Keratinocyte (primary cell): ENCODE data around the gene SRP68. TPM values are rescaled to one million over a fixed set of nuclear protein-coding genes. Genes with fewer than 3 reads are reported as not detected.

Experiments
- DNase-seq: peaks from one replicate; pipeline ENCODE4 v3.0.0-alpha.2; 2011; ENCODE audit warnings: low read depth, missing footprints, low spot score
- FAIRE-seq: peaks from 2 replicates; lab custom pipeline; 2011; peaks lifted over from hg19 to GRCh38; lab: Jason Lieb, UNC
- H2AFZ ChIP-seq: 2 replicates; pipeline ENCODE4 v1.6.0; 2012; ENCODE audit warnings: low read length, control low read depth, inconsistent platforms; ENCODE audit not compliant: control insufficient read depth
- H3K27ac ChIP-seq: 2 replicates; pipeline ENCODE4 v1.5.1; 2011; ENCODE audit warnings: low read length; ENCODE audit not compliant: control insufficient read depth, insufficient read depth
- H3K27me3 ChIP-seq: 3 replicates; pipeline ENCODE4 v1.6.0; 2011; ENCODE audit warnings: low read length; ENCODE audit not compliant: control insufficient read depth, insufficient read depth; ENCODE audit errors: extremely low read depth
- H3K36me3 ChIP-seq, 2 experiments: 2 replicates in 1 of 2; 3 replicates in 1 of 2; pipeline ENCODE4 v1.5.1; 2011; ENCODE audit warnings: low read length in 2 of 2, mild to moderate bottlenecking in 1 of 2; ENCODE audit not compliant: control insufficient read depth in 2 of 2, insufficient read depth in 2 of 2; ENCODE audit errors: extremely low read depth in 1 of 2
- H3K4me1 ChIP-seq: 3 replicates; pipeline ENCODE4 v1.5.1; 2011; ENCODE audit warnings: low read length; ENCODE audit not compliant: control insufficient read depth, insufficient read depth; ENCODE audit errors: extremely low read depth
- H3K4me2 ChIP-seq: 3 replicates; pipeline ENCODE4 v1.6.0; 2011; ENCODE audit warnings: low read depth, low read length; ENCODE audit not compliant: control insufficient read depth, insufficient read depth; ENCODE audit errors: extremely low read depth
- H3K4me3 ChIP-seq, 3 experiments: fragments of 200-600 bp in 1 of 3; sonication (generic) in 1 of 3; 2 replicates in 2 of 3; 3 replicates in 1 of 3; pipeline ENCODE4 v1.5.1; 2011 to 2016; ENCODE audit warnings: low read length in 3 of 3, mild to moderate bottlenecking in 3 of 3, control low read depth in 2 of 3, inconsistent platforms in 1 of 3, low read depth in 1 of 3, mixed read lengths in 1 of 3, mixed run types in 1 of 3, moderate library complexity in 1 of 3; ENCODE audit not compliant: control insufficient read depth in 2 of 3, insufficient read depth in 2 of 3; ENCODE audit errors: extremely low read depth in 1 of 3
- H3K79me2 ChIP-seq: 2 replicates; pipeline ENCODE4 v1.6.0; 2012; ENCODE audit warnings: low read length; ENCODE audit not compliant: control insufficient read depth, insufficient read depth
- H3K9ac ChIP-seq: 3 replicates; pipeline ENCODE4 v1.6.0; 2011; ENCODE audit warnings: low read length; ENCODE audit not compliant: control insufficient read depth, insufficient read depth; ENCODE audit errors: extremely low read depth
- H3K9me1 ChIP-seq: 3 replicates; pipeline ENCODE4 v1.6.0; 2011; ENCODE audit warnings: low read length; ENCODE audit not compliant: control insufficient read depth, insufficient read depth; ENCODE audit errors: extremely low read depth
- H3K9me3 ChIP-seq: 2 replicates; pipeline ENCODE4 v1.5.1; 2012; ENCODE audit warnings: low read depth, low read length; ENCODE audit not compliant: control insufficient read depth
- H4K20me1 ChIP-seq: 3 replicates; pipeline ENCODE4 v1.6.0; 2011; ENCODE audit warnings: low read length; ENCODE audit not compliant: control insufficient read depth, insufficient read depth; ENCODE audit errors: extremely low read depth
- EZH2 ChIP-seq: IDR thresholded peaks from one replicate; pipeline ENCODE4 v1.6.1; 2012; ENCODE audit warnings: inconsistent platforms, mild to moderate bottlenecking, low read length, moderate library complexity
- dilution Hi-C: fragments of 300-500 bp; cut with MboI; formaldehyde crosslinking; loops from one replicate; pipeline ENCODE4 v1.7.0; 2020; ENCODE audit warnings: low sequenced_read_pairs; ENCODE audit not compliant: extremely low pct_ligation_motif_present
- polyA plus RNA-seq, 5 experiments: library from polyadenylated mRNA; depleted of rRNA in 3 of 5; stranded (reverse) in 3 of 5; stranded (forward) in 1 of 5; unstranded in 1 of 5; fragments of >200 nt; gene quantifications; 1 replicate in 1 of 5; 2 replicates in 3 of 5; 3 replicates in 1 of 5; pipeline versions ENCODE4 v1.2.1 to v1.2.3, GENCODE V29; 2011 to 2012; ENCODE audit warnings: missing spikeins in 2 of 5, low read depth in 1 of 5, low replicate concordance in 1 of 5
- TF ChIP-seq, protein P1 (sequence below), 3 experiments: IDR thresholded peaks in 1 of 3; conservative IDR thresholded peaks in 1 of 3; optimal IDR thresholded peaks in 1 of 3; 2 replicates in 2 of 3; 3 replicates in 1 of 3; pipeline versions ENCODE3 to v1.5.1; 2011; ENCODE audit warnings: low read length in 3 of 3, mild to moderate bottlenecking in 3 of 3, moderate library complexity in 2 of 3, control low read depth in 1 of 3, inconsistent platforms in 1 of 3; ENCODE audit not compliant: insufficient read depth in 2 of 3; ENCODE audit errors: extremely low read depth in 1 of 3

Gene SRP68
- polyA plus RNA-seq, 1 donor (not counting 4 experiments of a cell fraction or from before 2014, with no cell fraction given), result 81.3 TPM

DNA sequence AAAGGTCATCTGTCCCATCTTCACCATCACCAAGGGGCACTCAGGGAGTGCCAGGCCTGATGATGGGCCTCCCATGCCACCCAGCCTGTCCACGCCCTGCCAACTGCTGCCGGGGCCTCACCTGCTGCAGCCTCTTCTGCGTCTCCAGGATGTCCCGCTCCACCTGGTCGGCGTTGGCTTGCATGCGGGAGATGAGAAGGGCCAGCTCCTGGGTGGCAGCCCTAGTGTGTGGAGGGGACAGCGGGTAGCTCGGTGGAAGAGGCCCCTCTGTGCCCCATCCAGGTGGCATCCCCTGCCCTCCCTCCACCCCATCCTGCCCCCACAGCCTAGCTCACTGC is 48.4 kb downstream of the SRP68 start:
- Histone ChIP-seq H3K4me1 (peaks cover 21% of the 10 kb centered on the region), H3K36me3 (peaks cover 9 to 17% of the 10 kb centered on the region in 2 experiments), H3K9me3 (no peaks in the 10 kb centered on the region), H3K9ac (no peak overlapping the region), H3K27me3 (no peaks in the 10 kb centered on the region), H3K4me2 (no peak overlapping the region), H3K27ac (no peak overlapping the region), H3K4me3 (no peak overlapping the region), H2AFZ (no peak overlapping the region), H4K20me1 (peaks cover 7% of the 10 kb centered on the region), H3K79me2 (peaks cover 11% of the 10 kb centered on the region), H3K9me1 (no peaks in the 10 kb centered on the region)
- DNase-seq (no peak), FAIRE-seq (no peak)
- dilution Hi-C loops, result no loop called here
- no peak for TF ChIP-seq EZH2
- TF ChIP-seq, protein P1, sequence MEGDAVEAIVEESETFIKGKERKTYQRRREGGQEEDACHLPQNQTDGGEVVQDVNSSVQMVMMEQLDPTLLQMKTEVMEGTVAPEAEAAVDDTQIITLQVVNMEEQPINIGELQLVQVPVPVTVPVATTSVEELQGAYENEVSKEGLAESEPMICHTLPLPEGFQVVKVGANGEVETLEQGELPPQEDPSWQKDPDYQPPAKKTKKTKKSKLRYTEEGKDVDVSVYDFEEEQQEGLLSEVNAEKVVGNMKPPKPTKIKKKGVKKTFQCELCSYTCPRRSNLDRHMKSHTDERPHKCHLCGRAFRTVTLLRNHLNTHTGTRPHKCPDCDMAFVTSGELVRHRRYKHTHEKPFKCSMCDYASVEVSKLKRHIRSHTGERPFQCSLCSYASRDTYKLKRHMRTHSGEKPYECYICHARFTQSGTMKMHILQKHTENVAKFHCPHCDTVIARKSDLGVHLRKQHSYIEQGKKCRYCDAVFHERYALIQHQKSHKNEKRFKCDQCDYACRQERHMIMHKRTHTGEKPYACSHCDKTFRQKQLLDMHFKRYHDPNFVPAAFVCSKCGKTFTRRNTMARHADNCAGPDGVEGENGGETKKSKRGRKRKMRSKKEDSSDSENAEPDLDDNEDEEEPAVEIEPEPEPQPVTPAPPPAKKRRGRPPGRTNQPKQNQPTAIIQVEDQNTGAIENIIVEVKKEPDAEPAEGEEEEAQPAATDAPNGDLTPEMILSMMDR (optimal IDR thresholded peaks at IDR 0.05 in 1 of 3, IDR thresholded peaks at IDR 0.05 in 1 of 3, conservative IDR thresholded peaks at IDR 0.05 in 1 of 3; ENCODE audit: extremely low read depth in 1 of 3, insufficient read depth in 2 of 3, low read length in 3 of 3), result no peak

DNA sequence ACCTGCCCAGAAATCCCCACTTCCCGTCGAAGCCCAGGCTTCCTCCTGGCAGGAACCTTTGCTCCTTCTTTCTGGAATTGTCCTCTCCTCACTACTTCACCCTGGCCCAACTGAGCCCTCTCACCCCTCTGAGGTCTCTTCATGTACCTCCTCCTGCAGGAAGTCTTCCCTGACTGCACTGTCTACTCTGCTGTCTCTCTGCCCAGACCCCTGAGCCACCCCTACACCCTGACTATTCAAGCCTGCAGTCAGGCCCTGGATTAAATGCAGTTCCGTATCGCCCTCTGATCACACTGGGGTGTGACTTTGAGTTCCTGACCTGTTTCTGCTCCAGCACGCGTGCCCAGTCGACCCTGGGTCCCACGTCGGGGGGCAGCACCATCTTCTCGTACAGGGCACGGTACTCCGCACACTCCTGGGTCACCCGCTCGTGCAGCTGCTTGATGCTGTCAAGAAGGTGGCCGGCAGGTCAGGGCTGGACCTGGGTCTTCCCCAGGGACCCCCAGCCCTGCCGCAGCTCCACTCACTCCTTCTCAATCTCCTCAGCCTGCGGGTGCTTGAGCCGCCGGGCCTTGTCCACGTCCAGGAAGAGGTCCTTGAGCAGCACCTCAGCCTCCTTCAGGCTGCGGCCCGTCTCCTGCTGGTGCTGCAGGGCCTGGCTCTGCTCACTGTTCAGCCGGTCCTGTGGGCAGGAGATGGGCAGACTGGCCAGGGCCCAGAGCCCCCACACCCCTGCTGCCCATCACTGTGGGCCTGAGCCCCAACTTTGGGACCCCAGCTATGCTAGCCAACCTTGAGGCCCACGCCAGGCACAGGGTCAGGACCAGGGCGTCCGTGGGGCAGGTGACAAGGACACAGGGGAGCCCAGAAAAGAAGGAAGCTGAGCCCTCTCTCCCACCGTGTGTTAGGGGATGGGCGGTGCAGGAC is 49.1 kb downstream of the SRP68 start:
- no peaks in the 10 kb centered on the region for H3K9me3 ChIP-seq
- H3K36me3 ChIP-seq, result peaks cover 10 to 18% of the 10 kb centered on the region in 2 experiments
- no peak for TF ChIP-seq EZH2
- TF ChIP-seq, protein P1 (optimal IDR thresholded peaks at IDR 0.05 in 1 of 3, IDR thresholded peaks at IDR 0.05 in 1 of 3, conservative IDR thresholded peaks at IDR 0.05 in 1 of 3; ENCODE audit: extremely low read depth in 1 of 3, insufficient read depth in 2 of 3, low read length in 3 of 3), result no peak
- FAIRE-seq (no peak), DNase-seq (no peak)
- no peak overlapping the region for H3K4me2 ChIP-seq
- dilution Hi-C loops, result no loop called here
- no peak overlapping the region for H3K9ac ChIP-seq
- peaks cover 7% of the 10 kb centered on the region for H4K20me1 ChIP-seq
- no peaks in the 10 kb centered on the region for H3K9me1 ChIP-seq
- H3K79me2 ChIP-seq, result peaks cover 11% of the 10 kb centered on the region
- no peak overlapping the region for H2AFZ ChIP-seq
- no peak overlapping the region for H3K27ac ChIP-seq
- H3K4me1 ChIP-seq, result peaks cover 21% of the 10 kb centered on the region
- H3K4me3 ChIP-seq, result no peak overlapping the region
- no peaks in the 10 kb centered on the region for H3K27me3 ChIP-seq
